ENCODE results near the gene SLC25A4. TPM values are rescaled to one million over a fixed set of nuclear protein-coding genes. Genes with fewer than 3 reads are reported as not detected.

The SLC25A4 gene
- total RNA-seq = 10 to 100 TPM; 24.1 to 36.7 (median 27.0) TPM
- long read RNA-seq, full-length matches to known transcripts = 55 of 63 reads
- long read RNA-seq, partial matches to known transcripts = 5 of 63 reads
- long read RNA-seq, other reads (novel, unspliced or antisense) = 3 of 63 reads

GRCh38 chr4:185142912-185143600, at the start of gene SLC25A4:
Gene SLC25A4, plus strand, starts transcription at chr4:185143266. Its CDS starts 107 bp downstream, at chr4:185143373.
- intact Hi-C loops (cut with DNase I) = no loop called here
- Histone ChIP-seq H3K27ac (peak within 1 kb of the TSS; percentile 56 to 88 (median 76)), H3K9me3 (no peaks in the 10 kb centered on the region), H3K36me3 (peaks cover 0 to 15% (median 0%) of the 10 kb centered on the region in 4 donors), H3K27me3 (no peaks in the 10 kb centered on the region), H3K4me3 (peak within 1 kb of the TSS; percentile 57 to 79 (median 60)), H3K4me1 (peaks cover 0 to 19% (median 3%) of the 10 kb centered on the region in 4 donors)
- WGBS (ENCODE audit: insufficient coverage, low coverage, low lambda C conversion rate, missing lambda C conversion rate) = no CpG with 5 or more reads among the region's 87 CpGs
- peak; percentile 89 to 94 (median 94) for ATAC-seq
- DNase-seq = peak; percentile 89 to 92 (median 91)
- peak; percentile 42 to 52 (median 44) for TF ChIP-seq CTCF (IDR thresholded peaks at IDR 0.05)
- peak; percentile 99 for TF ChIP-seq POLR2A (IDR thresholded peaks at IDR 0.05)

DNA sequence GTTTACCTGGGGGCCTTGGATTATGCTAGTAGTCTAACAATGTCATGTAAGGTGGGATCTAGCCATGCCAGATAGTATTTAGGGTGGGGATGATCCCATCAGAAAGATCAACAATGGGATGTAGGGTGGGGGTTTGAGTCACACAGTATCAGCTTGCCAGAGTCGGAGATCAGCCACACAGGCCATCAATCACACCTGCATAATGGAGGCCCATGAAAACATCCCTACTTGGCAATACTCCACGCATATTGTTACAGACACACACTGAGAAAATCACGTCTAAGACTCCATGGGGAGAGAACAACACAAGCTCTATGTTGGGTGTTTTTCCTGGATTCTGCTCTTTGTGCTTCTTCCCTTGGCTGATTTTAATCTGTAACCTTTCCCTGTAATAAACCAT, 49.5 kb upstream of the SLC25A4 start:
- ATAC-seq (no peak), DNase-seq (no peak)
- H3K27ac ChIP-seq = no peak overlapping the region
- intact Hi-C loops (cut with DNase I) = loop anchor here in 1 of 2 donors (5.0 kb wide), 1 partner anchor 51 kb away; no protein-coding TSS in a partner anchor
- TF ChIP-seq CTCF (IDR thresholded peaks at IDR 0.05) (no peak), POLR2A (IDR thresholded peaks at IDR 0.05) (no peak)
- no peaks in the 10 kb centered on the region for H3K27me3 ChIP-seq
- WGBS (ENCODE audit: insufficient coverage, low coverage, low lambda C conversion rate, missing lambda C conversion rate) = 76% methylated on average over 3 of the region's 3 CpGs
- no peaks in the 10 kb centered on the region for H3K9me3 ChIP-seq
- H3K4me3 ChIP-seq = no peak overlapping the region
- H3K36me3 ChIP-seq = no peaks in the 10 kb centered on the region
- H3K4me1 ChIP-seq = peaks cover 0 to 4% (median 0%) of the 10 kb centered on the region in 4 donors

DNA sequence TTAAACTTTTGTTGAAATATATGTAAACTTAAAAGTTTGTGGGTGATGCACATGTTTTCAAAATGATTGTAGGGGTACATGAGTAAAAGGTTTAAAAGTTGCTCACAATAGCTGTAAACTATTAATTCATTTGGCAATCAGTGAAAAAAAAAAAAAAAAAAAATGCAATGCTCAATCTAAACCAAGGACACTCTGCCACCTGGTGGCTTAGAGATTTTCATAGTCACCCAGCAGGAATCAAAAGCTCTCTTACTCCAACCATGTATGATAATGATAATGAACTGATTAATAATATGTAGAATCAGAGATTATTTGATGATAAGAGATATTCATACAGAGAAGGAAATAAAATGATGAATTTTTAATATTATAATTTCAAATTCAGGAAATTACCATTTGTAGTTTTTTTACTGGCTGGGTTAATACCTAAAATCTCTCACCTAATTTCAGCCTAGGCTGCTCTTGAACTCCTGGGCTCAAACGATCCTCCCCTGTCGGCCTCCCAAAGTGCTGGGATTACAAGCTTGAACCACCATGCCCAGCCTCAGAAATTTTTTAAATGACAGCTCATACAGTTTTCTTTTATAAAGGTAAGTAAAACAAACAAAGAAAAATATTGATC, 46.9 kb upstream of the SLC25A4 start:
- Histone ChIP-seq H3K9me3 (no peaks in the 10 kb centered on the region), H3K27me3 (no peaks in the 10 kb centered on the region), H3K36me3 (no peaks in the 10 kb centered on the region), H3K27ac (no peak overlapping the region), H3K4me1 (peaks cover 0 to 4% (median 0%) of the 10 kb centered on the region in 4 donors), H3K4me3 (no peak overlapping the region)
- TF ChIP-seq CTCF (IDR thresholded peaks at IDR 0.05) (peak; percentile 63 to 76 (median 74)), POLR2A (IDR thresholded peaks at IDR 0.05) (no peak)
- DNase-seq (no peak), ATAC-seq (peak; percentile 74 to 85 (median 80))
- 2% methylated on average over 2 of the region's 2 CpGs for WGBS (ENCODE audit: insufficient coverage, low coverage, low lambda C conversion rate, missing lambda C conversion rate)
- intact Hi-C loops (cut with DNase I) = no loop called here

- intact Hi-C loops (cut with DNase I) = no loop called here
- no peak for TF ChIP-seq CTCF (IDR thresholded peaks at IDR 0.05)
- TF ChIP-seq POLR2A (IDR thresholded peaks at IDR 0.05) = no peak
- H3K27ac ChIP-seq = no peak overlapping the region
- no peak for ATAC-seq
- H3K36me3 ChIP-seq = no peaks in the 10 kb centered on the region
- H3K4me1 ChIP-seq = peaks cover 0 to 4% (median 0%) of the 10 kb centered on the region in 4 donors
- H3K9me3 ChIP-seq = no peaks in the 10 kb centered on the region
- H3K4me3 ChIP-seq = no peak overlapping the region
- no peak for DNase-seq
- no peaks in the 10 kb centered on the region for H3K27me3 ChIP-seq
Measured at GRCh38 chr4:185098474-185098873, 44.6 kb upstream of the SLC25A4 start.

All from right lobe of liver (tissue), 6 donors.